ENCODE data around the gene THOC2.
"Not testable (repeated sequence)": the region's sequence is repeated elsewhere in the genome, so short reads cannot be mapped to it uniquely, and the experiment has no call there.

THOC2 gene

DNA sequence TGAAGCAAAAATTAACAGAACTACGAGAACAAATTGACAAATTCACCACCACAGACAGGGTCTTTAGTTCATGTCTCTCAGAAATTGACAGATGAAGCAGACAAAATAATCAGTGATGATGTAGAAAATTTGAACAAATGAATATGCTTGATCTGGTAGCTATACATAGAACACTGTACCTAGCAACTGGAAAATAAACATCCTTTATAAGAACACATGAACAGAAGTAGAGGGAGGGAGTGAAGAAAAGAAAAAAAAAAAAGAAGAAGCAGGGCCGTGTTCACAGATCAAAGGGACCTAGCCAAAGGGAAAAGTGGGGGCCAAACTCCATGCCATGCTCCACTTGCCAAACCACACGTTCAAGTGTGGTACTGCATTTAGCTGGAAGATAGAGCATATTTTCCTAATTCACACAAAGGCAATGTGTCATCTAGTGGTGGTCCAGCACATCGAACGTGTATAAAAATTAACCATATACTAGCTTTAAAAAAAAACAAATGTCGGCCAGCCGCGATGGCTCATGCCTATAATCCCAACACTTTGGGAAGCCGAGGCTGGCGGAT lies 5.6 kb upstream of the THOC2 start:
- no peak for DNase-seq (ENCODE audit: low read depth)

DNA sequence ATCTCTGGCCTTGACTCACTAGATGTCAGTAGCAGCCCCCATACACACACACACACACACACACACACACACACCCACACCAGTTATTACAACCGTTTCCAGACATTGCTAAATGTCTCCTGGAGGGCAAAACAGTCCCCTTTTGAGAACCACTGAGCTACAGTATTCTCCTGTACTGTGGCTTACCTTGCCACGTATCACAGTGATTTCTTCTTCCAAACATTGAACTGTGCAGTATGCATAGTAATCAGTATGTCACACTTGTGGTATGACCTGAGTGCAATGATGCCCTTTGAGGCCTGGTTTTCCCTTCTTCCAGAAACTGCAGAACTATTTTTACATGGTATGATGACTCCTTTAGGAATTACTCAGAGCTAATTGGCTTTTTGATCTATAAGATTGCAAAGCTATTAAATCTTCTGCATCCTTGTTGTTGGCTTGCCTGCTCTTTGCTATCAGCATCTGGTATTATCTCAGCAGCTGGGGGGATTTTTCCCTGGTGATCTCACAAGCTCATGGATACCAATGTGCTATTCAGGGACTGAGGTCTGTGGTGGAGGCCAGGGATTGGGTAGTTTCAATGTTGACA lies 3.6 kb upstream of the THOC2 start:
- DNase-seq (ENCODE audit: low read depth), result no peak

- not testable (repeated sequence) for DNase-seq (ENCODE audit: low read depth)
Measured at GRCh38 chrX:123735137-123735536, 2.3 kb upstream of the THOC2 start.

GRCh38 chrX:123734079-123734478 lies 1.2 kb upstream of the THOC2 start:
- not testable (repeated sequence) for DNase-seq (ENCODE audit: low read depth)

DNA sequence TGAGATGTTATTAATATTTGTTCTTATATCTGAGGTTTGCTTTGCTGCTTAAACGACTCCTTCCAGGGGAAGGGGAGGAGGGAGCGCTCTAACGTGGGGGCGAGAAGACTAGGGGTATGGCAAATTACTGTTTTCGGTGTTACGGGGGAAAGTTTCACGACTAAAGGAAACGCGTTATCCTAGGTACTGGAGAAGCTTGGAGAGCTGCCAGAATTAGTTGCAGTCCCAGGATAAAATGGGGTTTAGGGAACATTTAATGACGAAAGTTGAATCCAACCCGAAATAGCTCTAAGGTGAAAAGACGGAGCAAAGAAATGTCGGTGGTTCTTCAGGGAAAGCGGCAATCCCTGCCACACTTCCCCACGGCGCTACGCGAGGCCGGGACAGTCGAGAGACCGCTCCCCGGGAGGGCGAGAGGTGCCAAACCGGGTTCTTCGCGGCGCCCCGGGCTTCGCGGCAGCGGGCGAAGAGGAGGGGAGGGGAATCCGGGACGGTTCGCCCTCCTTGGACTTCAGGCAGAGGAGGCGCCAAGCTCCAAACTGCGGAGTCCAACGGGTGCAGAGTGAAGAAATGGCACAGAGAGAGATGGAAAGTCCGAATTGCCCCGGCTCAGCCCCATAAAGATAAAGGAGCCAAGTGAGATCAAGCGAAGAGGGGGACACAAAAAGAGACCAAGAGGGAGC lies 724 bp downstream of the THOC2 start:
- no peak for DNase-seq (ENCODE audit: low read depth)

- no peak for DNase-seq (ENCODE audit: low read depth)
Measured at GRCh38 chrX:123731258-123731986, 1.4 kb downstream of the THOC2 start.

GRCh38 chrX:123728554-123728953 lies 4.3 kb downstream of the THOC2 start:
- DNase-seq (ENCODE audit: low read depth), result no peak

GRCh38 chrX:123728016-123728415 lies 4.8 kb downstream of the THOC2 start:
- no peak for DNase-seq (ENCODE audit: low read depth)

- not testable (repeated sequence) for DNase-seq (ENCODE audit: low read depth)
Measured at GRCh38 chrX:123722193-123722592, 10.7 kb downstream of the THOC2 start.

DNA sequence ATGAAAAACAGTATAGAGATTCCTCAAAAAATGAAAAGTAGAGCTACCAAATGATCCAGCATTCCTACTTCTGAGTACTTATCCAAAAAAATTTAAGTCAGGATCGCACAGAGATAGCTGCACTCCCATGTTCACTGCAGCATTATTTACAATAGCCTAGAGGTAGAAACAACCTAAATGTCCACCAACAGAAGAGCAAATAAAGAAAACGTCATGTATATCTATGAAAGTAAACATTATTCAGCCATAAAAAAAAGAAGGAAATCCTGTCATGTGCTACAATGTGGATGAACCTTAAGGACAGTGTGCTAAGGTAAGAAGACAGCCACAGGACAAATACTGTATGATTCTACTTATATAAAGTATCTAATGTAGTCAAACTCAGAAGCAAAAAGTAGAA lies 12.4 kb downstream of the THOC2 start:
- DNase-seq (ENCODE audit: low read depth), result no peak

DNA sequence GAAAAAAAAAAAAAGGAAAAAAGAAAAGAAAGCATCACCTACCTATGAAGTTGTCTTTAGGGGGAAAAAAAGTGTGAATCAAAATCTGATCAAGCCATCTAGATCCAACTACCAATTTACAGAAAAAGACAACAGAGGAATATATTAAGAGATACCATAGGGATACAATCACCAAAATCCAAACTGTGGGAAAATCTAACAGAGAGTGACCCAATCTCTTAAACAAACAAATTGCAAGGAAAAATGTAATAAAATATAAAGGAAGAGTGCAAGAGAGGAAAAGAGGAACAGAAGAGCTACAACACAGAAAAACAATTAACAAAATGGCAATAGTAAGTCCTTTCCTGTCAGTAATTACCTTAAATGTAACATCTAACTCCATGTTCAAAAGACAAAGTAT lies 19.0 kb downstream of the THOC2 start:
- no peak for DNase-seq (ENCODE audit: low read depth)

DNA sequence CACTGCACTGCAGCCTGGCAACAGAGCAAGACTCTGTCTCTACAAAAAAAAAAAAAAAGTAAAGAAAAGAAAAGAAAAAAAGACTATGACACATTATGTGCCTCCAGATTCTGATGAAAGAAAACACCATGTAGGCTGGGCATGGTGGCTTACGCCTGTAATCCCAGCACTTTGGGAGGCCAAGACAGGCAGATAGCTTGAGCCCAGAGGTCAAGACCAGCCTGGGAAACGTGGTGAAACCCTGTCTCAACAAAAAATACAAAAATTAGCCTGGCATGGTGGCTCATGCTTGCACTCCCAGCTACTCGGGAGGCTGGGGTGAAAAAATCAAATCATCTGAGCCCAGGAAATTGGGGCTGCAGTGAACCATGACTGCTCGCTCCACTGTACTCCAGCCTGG lies 19.4 kb downstream of the THOC2 start:
- no peak for DNase-seq (ENCODE audit: low read depth)

DNA sequence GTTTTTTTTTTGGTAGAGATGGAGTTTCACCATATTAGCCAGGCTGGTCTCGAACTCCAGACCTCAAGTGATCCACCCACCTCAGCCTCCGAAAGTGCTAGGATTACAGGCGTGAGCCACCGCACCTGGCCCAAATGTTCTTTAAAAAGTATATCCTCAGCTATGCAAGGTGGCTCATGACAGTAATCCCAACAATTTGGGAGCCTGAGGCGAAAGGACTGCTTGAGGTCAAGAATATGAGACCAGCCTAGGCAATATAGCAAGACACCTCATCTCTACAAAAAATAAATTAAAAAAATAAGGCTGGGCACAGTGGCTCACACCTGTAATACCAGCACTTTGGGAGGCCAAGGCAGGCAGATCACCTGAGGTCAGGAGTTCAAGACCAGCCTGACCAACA lies 21.7 kb downstream of the THOC2 start:
- not testable (repeated sequence) for DNase-seq (ENCODE audit: low read depth)

GRCh38 chrX:123704781-123705180 lies 28.1 kb downstream of the THOC2 start:
- no peak for DNase-seq (ENCODE audit: low read depth)

DNA sequence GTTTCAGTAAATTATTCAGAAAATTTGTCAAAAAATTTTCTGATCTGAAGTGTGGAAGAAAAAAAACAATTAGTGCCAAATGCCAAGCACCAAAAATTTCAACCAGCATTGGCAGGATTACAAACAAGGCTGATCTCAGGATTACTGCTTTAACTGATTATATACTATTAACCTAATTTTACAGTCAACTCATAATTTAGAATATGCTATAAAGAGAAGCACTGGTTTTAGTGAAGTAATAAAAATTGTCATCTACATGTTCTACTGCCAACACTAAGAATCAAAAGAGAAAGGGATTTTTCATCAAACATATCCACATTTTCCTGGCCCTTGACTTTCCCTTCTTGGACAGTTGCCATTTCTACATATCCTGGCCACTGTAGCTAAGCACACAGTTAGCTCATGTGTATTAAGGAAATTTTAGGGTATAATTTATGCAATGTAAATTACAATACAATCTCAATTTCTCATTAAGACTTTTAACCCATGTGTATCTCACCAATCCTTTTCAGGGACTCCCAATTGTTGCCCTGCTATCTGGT lies 33.8 kb downstream of the THOC2 start:
- no peak for DNase-seq (ENCODE audit: low read depth)

- no peak for DNase-seq (ENCODE audit: low read depth)
Measured at GRCh38 chrX:123696334-123696733, 36.5 kb downstream of the THOC2 start.

DNA sequence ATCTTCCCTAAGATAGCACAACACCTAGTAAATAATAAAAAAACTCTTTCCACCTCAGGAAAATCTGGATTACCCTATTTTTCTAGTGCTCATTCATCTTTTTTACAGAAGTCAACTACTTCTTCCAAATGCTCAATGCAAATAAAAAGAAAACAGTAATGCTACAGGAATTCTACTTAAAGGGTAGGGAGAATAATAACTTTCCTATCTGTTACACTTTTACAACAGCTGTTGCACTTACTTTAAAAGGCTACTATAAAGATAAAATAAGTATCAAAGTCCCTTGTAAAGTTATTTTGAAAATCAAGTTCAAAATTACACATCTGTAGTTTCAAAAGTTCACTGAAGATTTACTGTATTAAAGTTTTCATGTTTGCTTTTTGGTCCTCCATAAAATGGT lies 37.6 kb downstream of the THOC2 start:
- no peak for DNase-seq (ENCODE audit: low read depth)

- no peak for DNase-seq (ENCODE audit: low read depth)
Measured at GRCh38 chrX:123691776-123692175, 41.1 kb downstream of the THOC2 start.

DNA sequence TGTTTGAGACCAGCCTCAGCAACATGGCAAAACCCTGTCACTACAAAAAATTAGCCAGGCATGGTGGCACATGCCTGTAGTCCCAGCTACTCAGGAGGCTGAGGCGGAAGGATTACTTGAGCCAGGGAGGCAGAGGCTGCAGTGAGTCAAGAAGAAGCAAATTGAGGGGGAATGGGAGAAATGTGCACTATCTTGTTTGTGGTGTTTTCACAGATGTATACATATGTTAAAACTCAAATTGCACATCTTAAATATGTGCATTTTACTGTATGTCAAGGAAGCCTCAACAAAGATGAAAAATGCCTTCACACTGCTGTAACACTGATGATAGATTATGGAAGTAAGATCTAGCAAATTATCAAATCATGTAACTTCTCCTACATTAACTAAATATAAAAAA lies 44.3 kb downstream of the THOC2 start:
- no peak for DNase-seq (ENCODE audit: low read depth)

DNA sequence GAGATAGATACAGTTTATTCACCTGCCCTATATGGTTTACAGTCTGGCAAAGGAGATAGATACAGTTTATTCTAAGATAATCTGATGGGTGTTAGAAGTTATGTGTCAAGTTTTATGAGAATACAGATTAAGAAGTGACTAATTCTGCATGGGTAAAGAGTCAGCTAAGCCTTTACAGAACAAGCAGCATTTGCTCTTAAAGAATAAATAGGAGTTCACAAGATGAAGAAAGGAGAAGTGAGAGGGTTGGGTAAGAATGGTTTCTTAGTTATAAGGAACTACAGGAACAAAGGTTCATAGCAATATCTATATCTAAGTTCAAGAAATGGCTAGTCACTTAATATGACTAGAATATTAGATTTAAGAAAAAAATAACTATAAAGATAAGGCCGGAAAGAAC lies 47.6 kb downstream of the THOC2 start:
- no peak for DNase-seq (ENCODE audit: low read depth)

DNA sequence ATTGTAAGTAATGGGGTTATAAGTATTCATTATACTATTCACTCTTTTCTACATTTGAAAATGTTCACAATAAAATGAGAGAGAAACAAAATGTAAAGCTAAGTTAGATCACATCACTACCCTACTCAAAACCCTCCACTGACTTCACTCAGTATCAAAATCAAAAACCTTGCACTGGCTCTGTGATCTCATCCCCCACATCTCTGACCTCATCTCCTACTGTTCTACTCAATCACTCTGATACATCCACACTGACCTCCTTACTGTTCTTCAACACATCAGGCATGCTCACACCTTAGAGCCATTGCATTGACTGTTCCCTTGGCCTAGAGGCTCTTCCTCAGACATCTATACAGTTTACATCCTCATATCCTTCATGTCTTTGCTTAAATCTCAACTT lies 50.7 kb downstream of the THOC2 start:
- no peak for DNase-seq (ENCODE audit: low read depth)

DNA sequence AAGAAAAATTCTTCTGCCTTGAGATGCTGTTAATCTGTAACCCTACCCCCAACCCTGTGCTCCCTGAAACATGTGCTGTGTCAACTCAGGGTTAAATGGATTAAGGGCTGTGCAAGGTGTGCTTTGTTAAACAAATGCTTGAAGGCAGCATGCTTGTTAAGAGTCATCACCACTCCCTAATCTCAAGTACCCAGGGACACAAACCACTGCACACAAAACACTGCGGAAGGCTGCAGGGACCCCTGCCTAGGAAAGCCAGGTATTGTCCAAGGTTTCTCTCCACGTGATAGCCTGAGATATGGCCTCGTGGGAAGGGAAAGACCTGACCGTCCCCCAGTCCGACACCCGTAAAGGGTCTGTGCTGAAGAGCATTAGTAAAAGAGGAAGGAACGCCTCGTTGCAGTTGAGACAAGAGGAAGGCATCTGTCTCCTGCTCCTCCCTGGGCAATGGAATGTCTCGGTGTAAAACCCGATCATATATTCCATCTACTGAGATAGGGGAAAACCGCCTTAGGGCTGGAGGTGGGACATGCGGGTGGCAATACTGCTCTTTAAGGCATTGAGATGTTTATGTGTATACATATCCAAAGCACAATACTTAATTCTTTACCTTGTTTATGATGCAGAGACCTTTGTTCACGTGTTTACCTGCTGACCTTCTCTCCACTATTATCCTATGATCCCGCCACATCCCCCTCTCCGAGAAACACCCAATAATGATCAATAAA lies 53.0 kb downstream of the THOC2 start:
- DNase-seq (ENCODE audit: low read depth), result not testable (repeated sequence)
